ENCODE data around the gene HPF1. TPM values are rescaled to one million over a fixed set of nuclear protein-coding genes. Genes with fewer than 3 reads are reported as not detected.

HPF1 gene
- total RNA-seq, 1 donor from 2014 or later, result 35.2 TPM

DNA sequence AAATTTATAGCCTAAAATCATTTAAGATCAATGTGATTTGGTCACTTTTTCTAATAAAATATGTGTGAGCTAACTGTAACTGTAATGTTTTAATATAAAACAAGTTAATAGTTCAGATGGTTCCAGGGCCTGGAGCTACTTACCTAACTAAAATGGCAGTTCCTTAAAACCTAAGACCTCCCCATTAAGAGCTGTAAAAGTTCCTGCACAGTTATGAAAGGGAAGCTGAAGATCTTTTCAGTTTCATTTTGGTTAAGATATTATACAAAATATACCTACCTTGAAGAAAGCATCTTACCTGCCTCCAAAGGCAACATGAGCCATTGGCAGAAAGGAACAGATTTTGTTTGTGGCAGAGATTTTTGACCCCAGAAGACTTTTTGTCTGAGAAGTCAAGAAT, 30.1 kb downstream of the HPF1 start:
- Histone ChIP-seq H3K36me3 (ENCODE audit: control insufficient read depth, insufficient read depth, low read length) (no peaks in the 10 kb centered on the region), H3K27me3 (ENCODE audit: control insufficient read depth, insufficient read depth, low read length) (no peaks in the 10 kb centered on the region), H3K4me3 (ENCODE audit: low read depth, low read length) (no peak overlapping the region)
- DNase-seq (ENCODE audit: low read depth), result no peak
- TF ChIP-seq, protein P1, sequence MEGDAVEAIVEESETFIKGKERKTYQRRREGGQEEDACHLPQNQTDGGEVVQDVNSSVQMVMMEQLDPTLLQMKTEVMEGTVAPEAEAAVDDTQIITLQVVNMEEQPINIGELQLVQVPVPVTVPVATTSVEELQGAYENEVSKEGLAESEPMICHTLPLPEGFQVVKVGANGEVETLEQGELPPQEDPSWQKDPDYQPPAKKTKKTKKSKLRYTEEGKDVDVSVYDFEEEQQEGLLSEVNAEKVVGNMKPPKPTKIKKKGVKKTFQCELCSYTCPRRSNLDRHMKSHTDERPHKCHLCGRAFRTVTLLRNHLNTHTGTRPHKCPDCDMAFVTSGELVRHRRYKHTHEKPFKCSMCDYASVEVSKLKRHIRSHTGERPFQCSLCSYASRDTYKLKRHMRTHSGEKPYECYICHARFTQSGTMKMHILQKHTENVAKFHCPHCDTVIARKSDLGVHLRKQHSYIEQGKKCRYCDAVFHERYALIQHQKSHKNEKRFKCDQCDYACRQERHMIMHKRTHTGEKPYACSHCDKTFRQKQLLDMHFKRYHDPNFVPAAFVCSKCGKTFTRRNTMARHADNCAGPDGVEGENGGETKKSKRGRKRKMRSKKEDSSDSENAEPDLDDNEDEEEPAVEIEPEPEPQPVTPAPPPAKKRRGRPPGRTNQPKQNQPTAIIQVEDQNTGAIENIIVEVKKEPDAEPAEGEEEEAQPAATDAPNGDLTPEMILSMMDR (IDR thresholded peaks at IDR 0.05; ENCODE audit: insufficient read depth, low read length, poor library complexity, severe bottlenecking), result no peak

DNA sequence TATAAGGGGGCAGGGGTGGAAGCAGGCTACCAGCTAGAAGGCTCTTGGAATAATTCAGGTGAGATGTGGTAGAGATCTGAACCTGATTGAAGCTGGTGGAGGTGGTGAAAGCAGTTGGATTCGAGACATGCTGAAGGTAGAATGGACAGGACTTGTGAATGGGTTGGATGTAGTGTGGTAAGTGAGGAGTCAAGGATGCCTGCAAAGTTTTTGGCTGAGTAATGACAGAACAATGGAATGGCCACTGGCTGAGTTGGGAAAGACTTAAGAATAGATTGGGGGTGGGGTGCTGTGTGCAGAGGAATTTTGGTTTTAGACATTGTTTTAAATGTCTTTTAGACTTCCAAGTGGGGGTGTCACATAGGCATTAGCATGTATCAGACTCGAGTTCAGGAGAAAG, 33.5 kb downstream of the HPF1 start:
- Histone ChIP-seq H3K27me3 (ENCODE audit: control insufficient read depth, insufficient read depth, low read length) (no peaks in the 10 kb centered on the region), H3K36me3 (ENCODE audit: control insufficient read depth, insufficient read depth, low read length) (no peaks in the 10 kb centered on the region), H3K4me3 (ENCODE audit: low read depth, low read length) (no peak overlapping the region)
- DNase-seq (ENCODE audit: low read depth), result peak; percentile 10
- TF ChIP-seq, protein P1 (IDR thresholded peaks at IDR 0.05; ENCODE audit: insufficient read depth, low read length, poor library complexity, severe bottlenecking), result no peak

DNA sequence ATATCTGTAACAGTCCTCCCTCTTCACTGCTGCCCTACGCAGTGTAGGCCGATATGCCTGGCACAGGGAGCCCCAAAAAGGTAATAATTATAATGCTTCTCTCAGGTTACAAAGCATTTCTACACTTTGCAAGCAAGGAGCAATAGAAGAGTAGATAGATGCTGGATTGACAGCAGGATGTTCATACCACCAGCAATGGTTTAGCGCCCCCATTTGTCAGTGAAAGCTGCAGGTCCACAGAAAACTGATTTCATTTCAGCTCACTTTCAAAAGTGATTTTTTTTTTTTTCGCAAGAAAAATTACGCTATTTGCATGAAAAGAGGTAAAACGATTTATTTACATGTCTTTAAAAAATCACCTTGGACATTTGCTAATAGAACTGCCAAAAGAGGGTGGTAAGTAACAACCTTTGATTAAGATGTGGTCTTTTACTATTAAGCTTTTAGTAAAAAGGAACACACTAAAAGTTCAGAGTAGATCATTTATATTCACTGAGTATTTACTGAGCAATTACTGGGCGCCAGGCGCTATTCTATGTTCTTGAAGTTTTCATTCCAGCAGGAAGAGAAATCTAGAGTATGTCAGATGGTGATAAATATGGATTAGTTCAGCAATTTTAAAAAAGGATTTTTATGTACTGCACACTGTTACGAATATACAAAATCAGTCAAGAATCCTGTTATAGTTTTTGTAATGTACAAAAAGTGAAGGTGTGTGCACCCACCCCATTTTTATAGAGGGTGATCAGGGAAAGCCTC, 34.4 kb downstream of the HPF1 start:
- no peak for DNase-seq (ENCODE audit: low read depth)
- Histone ChIP-seq H3K4me3 (ENCODE audit: low read depth, low read length) (no peak overlapping the region), H3K27me3 (ENCODE audit: control insufficient read depth, insufficient read depth, low read length) (no peaks in the 10 kb centered on the region), H3K36me3 (ENCODE audit: control insufficient read depth, insufficient read depth, low read length) (no peaks in the 10 kb centered on the region)
- TF ChIP-seq, protein P1 (IDR thresholded peaks at IDR 0.05; ENCODE audit: insufficient read depth, low read length, poor library complexity, severe bottlenecking), result peak; percentile 20

DNA sequence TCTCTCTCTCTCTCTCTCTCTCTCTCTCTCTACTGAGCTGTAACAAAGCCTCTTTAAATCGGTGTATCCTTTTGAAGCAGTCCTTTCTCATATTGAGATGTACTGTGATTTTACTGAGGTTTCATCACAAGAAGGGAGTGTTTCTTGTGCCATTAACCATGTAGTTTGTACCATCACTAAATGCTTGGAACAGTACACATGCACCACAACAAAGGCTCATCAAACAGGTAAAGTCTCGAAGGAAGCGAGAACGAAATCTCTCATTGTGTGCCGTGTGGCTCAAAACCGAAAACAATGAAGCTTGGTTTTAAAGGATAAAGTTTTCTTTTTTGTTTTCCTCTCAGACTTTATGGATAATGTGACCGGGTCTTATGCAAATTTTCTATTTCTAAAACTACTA, 37.2 kb downstream of the HPF1 start:
- DNase-seq (ENCODE audit: low read depth), result no peak
- H3K27me3 ChIP-seq (ENCODE audit: control insufficient read depth, insufficient read depth, low read length), result no peaks in the 10 kb centered on the region
- no peak overlapping the region for H3K4me3 ChIP-seq (ENCODE audit: low read depth, low read length)
- no peaks in the 10 kb centered on the region for H3K36me3 ChIP-seq (ENCODE audit: control insufficient read depth, insufficient read depth, low read length)
- TF ChIP-seq, protein P1 (IDR thresholded peaks at IDR 0.05; ENCODE audit: insufficient read depth, low read length, poor library complexity, severe bottlenecking), result no peak

DNA sequence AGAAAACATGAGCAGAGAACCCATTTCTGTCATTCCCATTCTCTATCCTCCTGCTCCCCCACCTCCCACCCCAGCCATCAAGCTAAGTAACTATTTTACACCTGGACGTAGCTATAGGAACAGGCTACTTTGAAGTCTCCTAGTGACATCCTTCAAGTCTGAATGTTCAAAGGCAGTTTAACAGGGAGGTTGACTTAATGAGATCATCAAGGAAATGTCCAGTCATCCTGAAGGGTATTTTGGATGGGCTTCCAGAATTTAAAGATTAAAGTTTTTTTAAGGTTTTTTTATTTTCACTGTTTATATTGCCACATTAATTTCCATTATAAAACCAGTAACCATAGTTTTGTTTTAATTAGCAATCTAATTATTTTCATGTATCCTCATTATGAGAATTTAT, 41.1 kb downstream of the HPF1 start:
- Histone ChIP-seq H3K36me3 (ENCODE audit: control insufficient read depth, insufficient read depth, low read length) (no peaks in the 10 kb centered on the region), H3K27me3 (ENCODE audit: control insufficient read depth, insufficient read depth, low read length) (no peaks in the 10 kb centered on the region), H3K4me3 (ENCODE audit: low read depth, low read length) (no peak overlapping the region)
- TF ChIP-seq, protein P1 (IDR thresholded peaks at IDR 0.05; ENCODE audit: insufficient read depth, low read length, poor library complexity, severe bottlenecking), result no peak
- DNase-seq (ENCODE audit: low read depth), result no peak

DNA sequence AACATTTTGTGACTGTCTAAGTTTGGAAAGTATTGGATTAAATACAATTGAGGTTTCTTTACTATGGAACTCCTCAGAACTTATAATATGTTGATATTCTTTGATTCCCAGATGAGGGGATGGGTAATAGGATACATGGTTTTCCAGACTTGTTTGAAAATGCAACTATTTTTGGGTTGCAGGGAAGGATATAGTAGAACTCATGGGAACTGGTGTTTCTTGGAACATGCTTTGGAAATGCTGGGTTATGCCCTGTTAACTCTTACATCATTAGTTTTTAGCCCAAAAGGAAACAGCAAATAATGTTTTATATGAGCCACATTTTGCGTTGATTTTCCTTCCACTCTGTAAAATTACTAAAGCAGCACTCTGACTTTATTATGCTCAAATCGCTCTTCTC, 41.9 kb downstream of the HPF1 start:
- H3K4me3 ChIP-seq (ENCODE audit: low read depth, low read length), result no peak overlapping the region
- TF ChIP-seq, protein P1 (IDR thresholded peaks at IDR 0.05; ENCODE audit: insufficient read depth, low read length, poor library complexity, severe bottlenecking), result no peak
- DNase-seq (ENCODE audit: low read depth), result no peak
- no peaks in the 10 kb centered on the region for H3K36me3 ChIP-seq (ENCODE audit: control insufficient read depth, insufficient read depth, low read length)
- no peaks in the 10 kb centered on the region for H3K27me3 ChIP-seq (ENCODE audit: control insufficient read depth, insufficient read depth, low read length)

Measured in kidney epithelial cell (primary cell).